Measurements from ENCODE around the gene IL1RAP. TPM values are rescaled to one million over a fixed set of nuclear protein-coding genes. Genes with fewer than 3 reads are reported as not detected.

The IL1RAP gene
- total and polyA plus RNA-seq, 2 experiments from 2014 or later, result 3.2 to 8.9 TPM

GRCh38 chr3:190566043-190566933 lies 52.4 kb downstream of the IL1RAP start:
- Histone ChIP-seq H3K27ac (peak overlapping the region; percentile 16), H3K36me3 (no peaks in the 10 kb centered on the region), H3K9me3 (ENCODE audit: low read depth) (no peaks in the 10 kb centered on the region), H3K4me3 (no peak overlapping the region), H3K27me3 (no peaks in the 10 kb centered on the region), H3K4me1 (ENCODE audit: low read depth) (peaks cover 28% of the 10 kb centered on the region)
- peak; percentile 42 to 100 for DNase-seq (ENCODE audit: low read depth in 1 of 2, low spot score in 1 of 2)
- no peak for TF ChIP-seq CTCF (IDR thresholded peaks at IDR 0.05; ENCODE audit: low read depth, low read length)

- Histone ChIP-seq H3K4me3 (no peak overlapping the region), H3K9me3 (ENCODE audit: low read depth) (no peaks in the 10 kb centered on the region), H3K36me3 (no peaks in the 10 kb centered on the region), H3K27me3 (no peaks in the 10 kb centered on the region), H3K4me1 (ENCODE audit: low read depth) (peaks cover 12% of the 10 kb centered on the region), H3K27ac (no peak overlapping the region)
- no peak for TF ChIP-seq CTCF (IDR thresholded peaks at IDR 0.05; ENCODE audit: low read depth, low read length)
- peak in 1 of 2 donors; percentile 20 for DNase-seq (ENCODE audit: low read depth in 1 of 2, low spot score in 1 of 2)
Measured at GRCh38 chr3:190568036-190568435, 54.2 kb downstream of the IL1RAP start.

DNA sequence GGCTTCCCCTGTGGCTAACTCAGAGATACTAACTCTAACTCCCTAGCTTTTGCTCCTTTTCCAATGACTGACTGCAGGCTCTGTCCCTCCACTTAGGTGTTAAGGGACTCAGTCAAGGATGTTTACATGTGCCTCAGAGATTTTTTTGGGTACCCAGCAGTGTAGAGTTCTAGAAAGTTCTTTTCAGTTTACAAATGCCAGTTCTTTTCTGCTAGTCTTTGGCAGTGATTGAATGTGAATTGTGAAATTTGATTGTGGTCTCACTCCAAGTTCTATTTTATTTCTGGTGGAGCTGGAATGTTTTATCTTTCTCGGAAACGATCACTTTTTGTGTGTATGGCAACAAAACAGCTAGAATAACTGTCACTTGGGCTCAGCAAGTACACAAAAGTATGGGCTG lies 60.6 kb downstream of the IL1RAP start:
- Histone ChIP-seq H3K36me3 (no peaks in the 10 kb centered on the region), H3K27ac (no peak overlapping the region), H3K27me3 (no peaks in the 10 kb centered on the region), H3K4me1 (ENCODE audit: low read depth) (peaks cover 2% of the 10 kb centered on the region), H3K4me3 (no peak overlapping the region), H3K9me3 (ENCODE audit: low read depth) (no peaks in the 10 kb centered on the region)
- no peak for TF ChIP-seq CTCF (IDR thresholded peaks at IDR 0.05; ENCODE audit: low read depth, low read length)
- peak in 1 of 2 donors; percentile 40 for DNase-seq (ENCODE audit: low read depth in 1 of 2, low spot score in 1 of 2)

DNA sequence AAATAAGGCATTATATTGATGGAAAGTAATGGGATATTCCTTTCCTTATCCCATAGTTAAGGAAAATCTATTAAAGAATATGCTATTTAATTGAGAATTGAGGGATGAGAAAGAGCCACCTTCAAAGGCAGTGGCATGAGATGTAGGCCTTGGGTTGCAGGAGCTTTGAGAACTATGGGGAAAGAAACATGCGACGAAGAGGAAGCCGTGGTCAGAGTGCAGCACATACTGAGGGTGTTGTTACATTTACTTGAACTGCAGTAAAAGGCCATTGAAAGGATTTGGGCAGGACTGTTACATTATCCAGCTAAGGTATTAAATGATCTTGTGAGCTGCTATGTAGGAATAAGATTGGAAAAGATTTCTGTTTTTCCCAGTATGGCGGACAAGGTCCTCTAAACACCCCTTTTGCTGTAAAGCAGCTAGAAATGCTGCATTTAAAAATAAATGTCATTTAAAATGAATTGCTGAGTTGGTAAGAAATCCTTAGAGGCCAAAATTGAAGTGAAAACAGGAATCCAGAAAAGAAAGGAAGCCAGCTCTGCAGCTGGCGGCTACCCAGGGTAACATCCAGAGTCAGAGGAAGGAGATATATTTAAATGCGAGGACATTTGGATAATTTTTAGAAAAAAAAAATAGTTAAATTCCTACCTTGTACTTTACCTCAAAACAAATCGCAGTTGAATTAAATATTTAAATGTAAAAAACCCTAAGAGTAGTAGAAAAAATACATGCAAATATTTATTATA lies 61.7 kb downstream of the IL1RAP start:
- Histone ChIP-seq H3K4me3 (no peak overlapping the region), H3K9me3 (ENCODE audit: low read depth) (no peaks in the 10 kb centered on the region), H3K36me3 (no peaks in the 10 kb centered on the region), H3K4me1 (ENCODE audit: low read depth) (peaks cover 5% of the 10 kb centered on the region), H3K27ac (no peak overlapping the region), H3K27me3 (no peaks in the 10 kb centered on the region)
- DNase-seq (ENCODE audit: low read depth in 1 of 2, low spot score in 1 of 2), result no peak
- TF ChIP-seq CTCF (IDR thresholded peaks at IDR 0.05; ENCODE audit: low read depth, low read length), result no peak

GRCh38 chr3:190577225-190577624 lies 63.3 kb downstream of the IL1RAP start:
- DNase-seq (ENCODE audit: low read depth in 1 of 2, low spot score in 1 of 2), result no peak
- TF ChIP-seq CTCF (IDR thresholded peaks at IDR 0.05; ENCODE audit: low read depth, low read length), result no peak
- H3K36me3 ChIP-seq, result no peaks in the 10 kb centered on the region
- H3K4me1 ChIP-seq (ENCODE audit: low read depth), result peaks cover 17% of the 10 kb centered on the region
- no peak overlapping the region for H3K27ac ChIP-seq
- no peak overlapping the region for H3K4me3 ChIP-seq
- H3K9me3 ChIP-seq (ENCODE audit: low read depth), result no peaks in the 10 kb centered on the region
- H3K27me3 ChIP-seq, result no peaks in the 10 kb centered on the region

Measured in cardiac muscle cell (in vitro differentiated cells and primary cell).